HEK293 (cell line): Measurements from ENCODE around the gene MYO1F.

Source experiments
- CTCF ChIA-PET: fragments of 350-600 bp; formaldehyde crosslinking; extraction: SDS; loops from one replicate; lab custom pipeline; 2021; ENCODE audit warnings: antibody characterized with exemption; lab: Yijun Ruan, JAX
- POLR2A ChIA-PET: fragments of 300-600 bp; formaldehyde crosslinking; extraction: SDS; loops from one replicate; lab custom pipeline; 2020; ENCODE audit warnings: antibody characterized with exemption, inconsistent platforms; lab: Yijun Ruan, JAX
- H3K27ac ChIP-seq: fragments of 200-500 bp; sonication (Bioruptor generic); 2 replicates; pipeline ENCODE4 v1.5.1; 2014; ENCODE audit warnings: low read depth, low read length, control low read depth, inconsistent platforms; ENCODE audit errors: extremely low read depth
- H3K36me3 ChIP-seq, 2 experiments: fragments of 200-500 bp in 1 of 2; sonication (Bioruptor generic) in 1 of 2; 1 replicate in 1 of 2; 2 replicates in 1 of 2; pipeline ENCODE4 v1.5.1; 2014 to 2017; ENCODE audit warnings: inconsistent platforms in 2 of 2, low read length in 2 of 2; ENCODE audit not compliant: control insufficient read depth in 2 of 2, insufficient read depth in 1 of 2
- H3K4me1 ChIP-seq: fragments of 200-500 bp; sonication (Bioruptor generic); 2 replicates; pipeline ENCODE4 v1.5.1; 2014; ENCODE audit warnings: mild to moderate bottlenecking, low read length, inconsistent platforms; ENCODE audit not compliant: control insufficient read depth, insufficient read depth
- H3K4me3 ChIP-seq: 2 replicates; pipeline ENCODE4 v1.5.1; 2011; ENCODE audit warnings: low read depth, mild to moderate bottlenecking, control low read depth, low read length, moderate library complexity
- H3K9me3 ChIP-seq: fragments of 200-500 bp; sonication (Bioruptor generic); 2 replicates; pipeline ENCODE4 v1.5.1; 2014; ENCODE audit warnings: low read depth, low read length, inconsistent platforms; ENCODE audit not compliant: control insufficient read depth, insufficient read depth
- ATF2 ChIP-seq: fragments of 450-650 bp; formaldehyde crosslinking; IDR thresholded peaks from 2 replicates; pipeline ENCODE4 v1.5.1; 2016; ENCODE audit warnings: missing biosample characterization, missing genetic modification characterization, low read depth
- HOXA7 ChIP-seq: sonication (generic); formaldehyde crosslinking; IDR thresholded peaks from 2 replicates; pipeline ENCODE4 v1.8.1; 2022; ENCODE audit warnings: missing genetic modification reagents, borderline replicate concordance
- IKZF3 ChIP-seq: fragments of 450-650 bp; IDR thresholded peaks from 2 replicates; pipeline ENCODE4 v1.5.0; 2018; ENCODE audit warnings: missing biosample characterization, mild to moderate bottlenecking, missing genetic modification characterization, moderate library complexity
- KLF1 ChIP-seq: fragments of 450-650 bp; formaldehyde crosslinking; IDR thresholded peaks from 2 replicates; pipeline ENCODE4 v1.5.1; 2016; ENCODE audit warnings: missing biosample characterization, missing genetic modification characterization
- MZF1 ChIP-seq: fragments of 450-650 bp; formaldehyde crosslinking; IDR thresholded peaks from 2 replicates; pipeline ENCODE4 v1.5.1; 2017; ENCODE audit warnings: missing biosample characterization, missing genetic modification characterization, borderline replicate concordance
- OSR2 ChIP-seq: fragments of 450-650 bp; formaldehyde crosslinking; IDR thresholded peaks from 2 replicates; pipeline ENCODE4 v1.5.1; 2016; ENCODE audit warnings: missing biosample characterization, missing genetic modification characterization
- PBX3 ChIP-seq: sonication (generic); formaldehyde crosslinking; IDR thresholded peaks from 2 replicates; pipeline ENCODE4 v1.8.1; 2022; ENCODE audit warnings: mild to moderate bottlenecking, moderate library complexity, missing genetic modification reagents
- PRDM6 ChIP-seq: fragments of 450-650 bp; formaldehyde crosslinking; IDR thresholded peaks from 2 replicates; pipeline ENCODE4 v1.5.1; 2017; ENCODE audit warnings: missing biosample characterization, missing genetic modification characterization
- SP2 ChIP-seq: fragments of 450-650 bp; formaldehyde crosslinking; IDR thresholded peaks from 2 replicates; pipeline ENCODE4 v1.5.1; 2016; ENCODE audit warnings: missing biosample characterization, missing genetic modification characterization
- ZFP37 ChIP-seq: fragments of 450-650 bp; formaldehyde crosslinking; IDR thresholded peaks from 2 replicates; pipeline ENCODE4 v1.5.1; 2016; ENCODE audit warnings: missing biosample characterization, missing genetic modification characterization
- ZNF10 ChIP-seq: fragments of 450-650 bp; formaldehyde crosslinking; IDR thresholded peaks from 2 replicates; pipeline ENCODE4 v1.5.1; 2017; ENCODE audit warnings: missing biosample characterization, missing genetic modification characterization
- ZNF18 ChIP-seq: fragments of 450-650 bp; formaldehyde crosslinking; IDR thresholded peaks from 2 replicates; pipeline ENCODE4 v1.5.1; 2016; ENCODE audit warnings: missing biosample characterization, missing genetic modification characterization
- ZNF223 ChIP-seq: fragments of 450-650 bp; formaldehyde crosslinking; IDR thresholded peaks from 2 replicates; pipeline ENCODE4 v1.5.1; 2016; ENCODE audit warnings: missing biosample characterization, missing genetic modification characterization
- ZNF501 ChIP-seq: fragments of 450-650 bp; formaldehyde crosslinking; IDR thresholded peaks from 2 replicates; pipeline ENCODE4 v1.5.1; 2016; ENCODE audit warnings: missing biosample characterization, missing genetic modification characterization
- ZNF529 ChIP-seq: fragments of 450-650 bp; formaldehyde crosslinking; IDR thresholded peaks from 2 replicates; pipeline ENCODE4 v1.5.1; 2017; ENCODE audit warnings: missing genetic modification characterization, missing biosample characterization; ENCODE audit not compliant: insufficient replicate concordance
- ZNF600 ChIP-seq: fragments of 450-650 bp; formaldehyde crosslinking; IDR thresholded peaks from 2 replicates; pipeline ENCODE4 v1.5.1; 2016; ENCODE audit warnings: missing biosample characterization, missing genetic modification characterization
- ZNF645 ChIP-seq: fragments of 450-650 bp; formaldehyde crosslinking; IDR thresholded peaks from 2 replicates; pipeline ENCODE4; 2016; ENCODE audit warnings: missing biosample characterization, missing genetic modification characterization
- ZNF677 ChIP-seq: fragments of 450-650 bp; IDR thresholded peaks from 2 replicates; pipeline ENCODE4 v1.5.0; 2018; ENCODE audit warnings: missing biosample characterization, mild to moderate bottlenecking, missing genetic modification characterization, moderate library complexity
- ZNF692 ChIP-seq: fragments of 450-650 bp; formaldehyde crosslinking; IDR thresholded peaks from 2 replicates; pipeline ENCODE4 v1.5.1; 2016; ENCODE audit warnings: missing biosample characterization, missing genetic modification characterization
- ZNF747 ChIP-seq: fragments of 450-650 bp; formaldehyde crosslinking; IDR thresholded peaks from 2 replicates; pipeline ENCODE4 v1.5.1; 2016; ENCODE audit warnings: missing biosample characterization, missing genetic modification characterization
- ZNF843 ChIP-seq: fragments of 450-650 bp; formaldehyde crosslinking; IDR thresholded peaks from 2 replicates; pipeline ENCODE4 v1.5.1; 2016; ENCODE audit warnings: missing biosample characterization, missing genetic modification characterization
- ZSCAN4 ChIP-seq: fragments of 450-650 bp; formaldehyde crosslinking; IDR thresholded peaks from 2 replicates; pipeline ENCODE4 v1.5.1; 2017; ENCODE audit warnings: missing biosample characterization, missing genetic modification characterization

MYO1F gene

GRCh38 chr19:8607386-8607785 is 30.1 kb upstream of the MYO1F start (continued):
- TF ChIP-seq PRDM6 (tag by site-specific recombination) = no peak
- 0 out of 2 replicates have a peak, but pooled peaks have one; percentile 14 for TF ChIP-seq ZNF843 (tag by site-specific recombination)
- peak; percentile 92 for TF ChIP-seq MZF1
- TF ChIP-seq OSR2 (tag by site-specific recombination) = no peak
- no peak for TF ChIP-seq ZNF677
- TF ChIP-seq, all 188 proteins: peak for 10

GRCh38 chr19:8605514-8605913 is 28.3 kb upstream of the MYO1F start:
- POLR2A ChIA-PET = no interaction called here
- no peak overlapping the region for H3K27ac ChIP-seq
- peaks cover 0 to 7% of the 10 kb centered on the region in 2 experiments; a peak in 2 of 3 replicates for H3K36me3 ChIP-seq
- H3K9me3 ChIP-seq = no peaks in the 10 kb centered on the region
- no peak overlapping the region for H3K4me3 ChIP-seq
- no peak for TF ChIP-seq ZNF645 (tag by site-specific recombination)
- H3K4me1 ChIP-seq = no peaks in the 10 kb centered on the region
- CTCF ChIA-PET = interaction anchor here (0.7 to 3.2 kb wide), 5 partner anchors 11 to 37 kb away, joined by 3 to 11 read pairs (median 5); no protein-coding TSS in a partner anchor

GRCh38 chr19:8601796-8602195 is 24.6 kb upstream of the MYO1F start:
- Histone ChIP-seq H3K27ac (no peak overlapping the region), H3K4me1 (no peaks in the 10 kb centered on the region), H3K9me3 (no peaks in the 10 kb centered on the region), H3K4me3 (no peak overlapping the region), H3K36me3 (peaks cover 0 to 7% of the 10 kb centered on the region in 2 experiments; a peak in 2 of 3 replicates)
- CTCF ChIA-PET = interaction anchor here (0.7 to 1.6 kb wide), 2 partner anchors 14 to 122 kb away, joined by 4 to 6 read pairs; no protein-coding TSS in a partner anchor
- POLR2A ChIA-PET = interaction anchor here (0.6 kb wide), 1 partner anchor 210 kb away, joined by 3 read pairs; no protein-coding TSS in a partner anchor
- TF ChIP-seq ZNF223 = no peak
- TF ChIP-seq ZNF18 (tag by site-specific recombination) = no peak
- no peak for TF ChIP-seq KLF1
- no peak for TF ChIP-seq ZNF747 (tag by site-specific recombination)
- TF ChIP-seq ZNF529 = no peak
- no peak for TF ChIP-seq HOXA7 (CRISPR knock-in tag)
- TF ChIP-seq SP2 = no peak
- TF ChIP-seq ATF2 (tag by site-specific recombination) = no peak
- no peak for TF ChIP-seq IKZF3
- TF ChIP-seq ZNF600 (tag by site-specific recombination) = no peak
- TF ChIP-seq ZNF10 (tag by site-specific recombination) = no peak
- no peak for TF ChIP-seq ZFP37
- TF ChIP-seq ZNF692 (tag by site-specific recombination) = no peak
- no peak for TF ChIP-seq ZSCAN4 (tag by site-specific recombination)
- no peak for TF ChIP-seq ZNF501 (tag by site-specific recombination)
- TF ChIP-seq PBX3 (CRISPR knock-in tag) = no peak
